HCT116 (cell line): ENCODE results near the gene MMS19.

Experiments used
- ATF3 ChIP-seq: IDR thresholded peaks from 2 replicates; pipeline ENCODE4 v1.6.1; 2012
- CEBPB ChIP-seq: IDR thresholded peaks from 2 replicates; pipeline ENCODE4 v1.6.1; 2012; ENCODE audit warnings: low read depth
- CTCF ChIP-seq, 3 experiments: fragments of 200-600 bp in 1 of 3; sonication (generic) in 1 of 3; IDR thresholded peaks in 2 of 3; conservative IDR thresholded peaks in 1 of 3; 2 replicates each; pipeline ENCODE4 v1.5.1; 2012 to 2017; ENCODE audit warnings: low read depth in 2 of 3, low read length in 2 of 3, antibody characterized with exemption in 1 of 3, borderline replicate concordance in 1 of 3, control low read depth in 1 of 3, mild to moderate bottlenecking in 1 of 3, mixed read lengths in 1 of 3, mixed run types in 1 of 3, moderate library complexity in 1 of 3; ENCODE audit not compliant: insufficient read depth in 1 of 3
- EZH2 ChIP-seq: fragments of 200-600 bp; sonication (generic); IDR thresholded peaks from 2 replicates; pipeline ENCODE4 v1.6.1; 2017; ENCODE audit warnings: antibody characterized with exemption, mixed run types
- POLR2A ChIP-seq: IDR thresholded peaks from 2 replicates; pipeline ENCODE4 v1.7.0; 2011; ENCODE audit warnings: borderline replicate concordance; ENCODE audit not compliant: insufficient read depth, insufficient read length; ENCODE audit errors: extremely low read depth
- SP1 ChIP-seq: IDR thresholded peaks from 2 replicates; pipeline ENCODE4 v1.6.1; 2012; ENCODE audit warnings: low read depth
- TCF7L2 ChIP-seq: IDR thresholded peaks from 2 replicates; pipeline ENCODE4 v1.7.0; 2011; ENCODE audit warnings: borderline replicate concordance, inconsistent platforms; ENCODE audit not compliant: insufficient read depth, insufficient read length; ENCODE audit errors: extremely low read depth

DNA sequence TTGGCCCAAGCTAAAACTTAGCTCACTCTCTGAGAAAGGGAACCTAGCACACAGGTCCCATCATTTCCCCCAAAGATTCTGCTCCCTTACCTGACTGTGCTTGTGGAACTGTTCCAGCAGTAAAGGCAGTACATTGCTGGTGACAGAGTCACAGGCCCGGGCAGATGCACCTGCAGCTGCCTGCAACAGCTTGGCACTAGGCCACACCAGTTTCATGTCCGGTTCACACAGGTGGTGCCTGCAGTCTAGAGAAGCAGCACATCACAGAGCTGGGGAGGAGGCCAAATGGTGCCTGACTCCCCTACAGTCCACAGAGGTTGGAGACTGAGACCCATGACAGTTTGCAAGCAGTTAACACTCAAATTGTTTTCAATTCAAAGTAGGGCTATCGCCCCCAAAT lies 30.1 kb downstream of the MMS19 start:
- TF ChIP-seq CTCF (IDR thresholded peaks at IDR 0.05 in 2 of 3, conservative IDR thresholded peaks at IDR 0.05 in 1 of 3; ENCODE audit: borderline replicate concordance in 1 of 3, insufficient read depth in 1 of 3, low read depth in 2 of 3, low read length in 2 of 3) (no peak), POLR2A (no peak), TCF7L2 (no peak), ATF3 (no peak), CEBPB (no peak), SP1 (no peak), EZH2 (no peak)
